ENCODE data around the gene HSPB6. TPM values are rescaled to one million over a fixed set of nuclear protein-coding genes. Genes with fewer than 3 reads are reported as not detected.
A peak's percentile ranks its signal among the peaks of the same experiment; 100 is the strongest.
"Not testable (repeated sequence)": the region's sequence is repeated elsewhere in the genome, so short reads cannot be mapped to it uniquely, and the experiment has no call there.

Gene HSPB6
- polyA plus RNA-seq, 2 donors = 12.5 to 18.3 TPM

DNA sequence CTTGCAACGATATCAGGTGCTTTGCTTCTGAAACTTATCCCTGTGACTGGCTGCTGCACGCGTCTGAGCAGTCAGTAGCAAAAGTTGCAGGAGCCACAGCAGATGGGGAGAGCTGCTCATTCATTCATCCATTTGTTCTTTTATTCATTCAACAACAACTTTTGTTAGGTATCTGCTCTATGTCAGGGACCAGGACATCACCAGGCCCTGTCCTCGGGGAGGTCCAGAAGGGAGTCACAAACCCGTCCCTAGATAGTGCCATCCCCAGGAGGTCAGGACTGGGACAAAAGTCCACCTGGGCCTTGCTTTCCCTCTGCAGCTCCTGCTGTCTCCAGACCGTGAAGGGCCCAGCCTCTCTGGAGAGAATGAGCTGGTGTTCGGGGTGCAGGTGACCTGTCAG, 21.1 kb upstream of the HSPB6 start:
- Histone ChIP-seq H3K4me1 (ENCODE audit: control insufficient read depth in 2 of 2, insufficient read depth in 2 of 2, low read length in 1 of 2) (peaks cover 0 to 7% of the 10 kb centered on the region in 2 donors), H3K27ac (ENCODE audit: low read depth in 2 of 2, low read length in 1 of 2) (no peak overlapping the region), H3K36me3 (ENCODE audit: control insufficient read depth in 2 of 2, insufficient read depth in 2 of 2, low read length in 1 of 2) (peaks cover 0 to 18% of the 10 kb centered on the region in 2 donors), H3K27me3 (ENCODE audit: control insufficient read depth in 1 of 2, insufficient read depth in 2 of 2, low read length in 2 of 2) (no peaks in the 10 kb centered on the region), H3K4me3 (ENCODE audit: low read depth in 1 of 2, low read length in 2 of 2) (no peak overlapping the region), H3K9me3 (ENCODE audit: control insufficient read depth in 2 of 2, insufficient read depth in 1 of 2, low read depth in 1 of 2, low read length in 1 of 2) (no peaks in the 10 kb centered on the region)
- 86 to 97% methylated on average over 7 of the region's 7 CpGs for WGBS, 2 donors

DNA sequence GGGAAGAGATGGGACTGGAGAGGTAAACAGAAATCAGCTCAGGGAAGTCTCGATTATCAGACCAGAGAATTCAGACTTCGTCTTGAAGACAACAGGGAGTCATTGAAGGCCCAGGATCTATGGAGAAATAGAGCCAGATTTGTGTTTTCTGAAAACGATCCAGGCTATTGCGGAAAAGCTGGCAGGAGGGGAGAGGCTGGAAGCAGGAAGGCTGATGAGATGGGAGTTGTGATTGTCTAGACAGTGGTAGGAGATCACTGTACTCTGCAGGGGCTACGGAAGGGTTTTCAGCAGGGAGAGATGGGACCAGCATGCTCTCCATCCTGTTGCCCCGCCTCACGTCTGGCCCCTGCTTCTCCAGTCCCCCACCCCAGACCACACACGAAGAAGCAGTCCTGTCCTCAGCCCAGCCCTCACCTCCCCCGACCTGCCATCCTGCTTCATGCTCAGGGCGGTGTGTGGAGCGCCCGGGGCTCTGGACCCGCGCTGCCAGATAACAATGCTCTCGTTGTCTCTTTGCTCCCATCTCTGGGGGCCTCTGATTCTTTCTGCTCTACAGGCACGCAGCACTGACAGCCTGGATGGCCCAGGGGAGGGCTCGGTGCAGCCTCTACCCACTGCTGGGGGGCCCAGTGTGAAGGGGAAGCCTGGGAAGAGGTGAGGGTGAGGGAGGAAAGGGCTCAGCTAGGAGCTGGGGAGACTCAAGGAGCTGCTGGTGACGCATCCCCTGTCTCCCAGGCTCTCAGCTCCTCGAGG, 20.4 kb upstream of the HSPB6 start:
- WGBS, 2 donors = 78% methylated on average over 19 of the region's 19 CpGs
- peaks cover 0 to 14% of the 10 kb centered on the region in 2 donors for H3K36me3 ChIP-seq (ENCODE audit: control insufficient read depth in 2 of 2, insufficient read depth in 2 of 2, low read length in 1 of 2)
- H3K27me3 ChIP-seq (ENCODE audit: control insufficient read depth in 1 of 2, insufficient read depth in 2 of 2, low read length in 2 of 2) = no peaks in the 10 kb centered on the region
- H3K9me3 ChIP-seq (ENCODE audit: control insufficient read depth in 2 of 2, insufficient read depth in 1 of 2, low read depth in 1 of 2, low read length in 1 of 2) = no peaks in the 10 kb centered on the region
- peaks cover 0 to 7% of the 10 kb centered on the region in 2 donors for H3K4me1 ChIP-seq (ENCODE audit: control insufficient read depth in 2 of 2, insufficient read depth in 2 of 2, low read length in 1 of 2)
- no peak overlapping the region for H3K4me3 ChIP-seq (ENCODE audit: low read depth in 1 of 2, low read length in 2 of 2)
- H3K27ac ChIP-seq (ENCODE audit: low read depth in 2 of 2, low read length in 1 of 2) = no peak overlapping the region

DNA sequence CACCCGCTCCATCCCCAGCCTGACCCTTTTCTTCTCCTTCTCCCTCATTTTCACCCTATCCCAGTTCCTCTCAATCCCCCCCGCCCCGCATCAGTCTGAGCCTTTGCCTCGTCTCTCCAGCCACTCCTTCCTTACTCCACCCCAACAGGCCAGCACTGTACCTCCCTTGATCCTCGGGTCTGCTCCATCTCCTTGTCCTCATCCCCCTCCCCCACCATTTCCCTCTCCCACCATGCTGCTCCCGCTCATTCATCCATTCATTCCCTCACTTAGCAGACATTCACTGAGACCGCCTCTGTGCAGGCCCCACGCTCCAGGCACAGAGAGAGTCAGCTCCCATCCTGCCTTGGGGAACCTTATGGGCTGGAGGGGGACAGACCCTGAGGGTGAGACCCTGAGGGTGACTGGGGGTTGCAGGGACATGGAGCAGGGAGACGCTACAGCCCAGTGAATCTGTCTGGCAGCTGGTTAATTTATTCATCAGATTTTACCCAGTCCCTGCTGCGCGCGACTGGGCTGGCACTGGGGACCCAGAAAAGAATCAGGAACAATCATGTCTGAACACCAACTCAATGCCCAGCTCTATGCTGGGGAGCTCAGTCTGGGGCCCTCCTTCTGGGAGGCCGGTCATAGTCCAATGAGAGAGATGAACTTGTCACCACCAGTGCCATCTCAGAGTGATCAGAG, 19.4 kb upstream of the HSPB6 start:
- Histone ChIP-seq H3K4me1 (ENCODE audit: control insufficient read depth in 2 of 2, insufficient read depth in 2 of 2, low read length in 1 of 2) (peaks cover 0 to 7% of the 10 kb centered on the region in 2 donors), H3K27ac (ENCODE audit: low read depth in 2 of 2, low read length in 1 of 2) (no peak overlapping the region), H3K9me3 (ENCODE audit: control insufficient read depth in 2 of 2, insufficient read depth in 1 of 2, low read depth in 1 of 2, low read length in 1 of 2) (no peaks in the 10 kb centered on the region), H3K36me3 (ENCODE audit: control insufficient read depth in 2 of 2, insufficient read depth in 2 of 2, low read length in 1 of 2) (peaks cover 0 to 11% of the 10 kb centered on the region in 2 donors), H3K4me3 (ENCODE audit: low read depth in 1 of 2, low read length in 2 of 2) (peak overlapping the region; percentile 70 to 87), H3K27me3 (ENCODE audit: control insufficient read depth in 1 of 2, insufficient read depth in 2 of 2, low read length in 2 of 2) (no peaks in the 10 kb centered on the region)
- WGBS, 2 donors = 54 to 61% methylated on average over 13 of the region's 13 CpGs

DNA sequence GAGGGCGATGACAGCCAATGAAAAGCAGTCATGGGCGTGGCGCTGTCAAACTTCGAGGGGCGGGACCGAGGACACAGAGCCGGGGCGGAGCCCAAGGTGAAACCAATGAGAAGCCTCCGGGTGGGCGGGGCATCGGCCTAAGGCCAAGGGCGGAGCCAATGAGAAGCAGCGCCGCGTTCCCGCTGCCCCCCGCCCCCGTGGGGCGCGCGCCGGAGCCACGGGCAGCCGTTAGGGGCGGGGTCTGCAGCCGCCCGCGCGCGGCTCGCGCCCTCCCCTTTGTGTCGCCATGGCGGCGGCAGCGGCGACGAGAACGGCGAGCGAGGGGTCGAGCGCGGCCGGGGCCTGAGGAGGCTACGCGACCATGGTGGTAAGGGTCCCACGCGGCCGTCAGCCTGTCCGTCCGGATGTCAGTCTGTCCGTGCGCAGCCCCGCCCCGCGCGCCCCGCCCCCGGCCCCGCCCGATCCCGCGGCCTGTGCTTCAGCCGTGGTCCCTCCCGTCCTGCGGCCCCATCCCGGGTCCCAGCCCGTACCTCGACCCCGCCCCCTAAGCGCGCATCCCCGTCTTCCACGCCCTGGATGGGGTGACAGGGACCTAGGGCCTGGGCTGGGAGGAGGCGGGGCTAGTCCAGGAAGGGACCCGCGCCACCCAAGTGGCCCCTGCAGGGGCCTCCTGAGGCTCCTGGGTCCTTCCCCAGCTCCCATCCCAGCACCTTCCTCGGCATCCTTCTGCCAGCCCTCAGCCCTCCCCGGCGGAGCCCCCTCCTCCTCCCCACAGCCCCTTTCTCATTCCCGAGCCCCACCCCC, 18.7 kb upstream of the HSPB6 start, which contains the start of gene ARHGAP33:
TSS of gene ARHGAP33 (plus strand) at position 267 of the 804 bp plus-strand sequence. CDS start at position 362, 95 bp downstream.
- H3K27ac ChIP-seq (ENCODE audit: low read depth in 2 of 2, low read length in 1 of 2) = peak within 1 kb of the TSS; percentile 20 to 28
- H3K4me1 ChIP-seq (ENCODE audit: control insufficient read depth in 2 of 2, insufficient read depth in 2 of 2, low read length in 1 of 2) = peaks cover 0 to 7% of the 10 kb centered on the region in 2 donors
- 1 to 2% methylated on average over 32 to 82 of the region's 82 CpGs for WGBS, 2 donors
- H3K4me3 ChIP-seq (ENCODE audit: low read depth in 1 of 2, low read length in 2 of 2) = peak within 1 kb of the TSS; percentile 70 to 87
- H3K27me3 ChIP-seq (ENCODE audit: control insufficient read depth in 1 of 2, insufficient read depth in 2 of 2, low read length in 2 of 2) = no peaks in the 10 kb centered on the region
- H3K9me3 ChIP-seq (ENCODE audit: control insufficient read depth in 2 of 2, insufficient read depth in 1 of 2, low read depth in 1 of 2, low read length in 1 of 2) = no peaks in the 10 kb centered on the region
- H3K36me3 ChIP-seq (ENCODE audit: control insufficient read depth in 2 of 2, insufficient read depth in 2 of 2, low read length in 1 of 2) = peaks cover 0 to 6% of the 10 kb centered on the region in 2 donors

DNA sequence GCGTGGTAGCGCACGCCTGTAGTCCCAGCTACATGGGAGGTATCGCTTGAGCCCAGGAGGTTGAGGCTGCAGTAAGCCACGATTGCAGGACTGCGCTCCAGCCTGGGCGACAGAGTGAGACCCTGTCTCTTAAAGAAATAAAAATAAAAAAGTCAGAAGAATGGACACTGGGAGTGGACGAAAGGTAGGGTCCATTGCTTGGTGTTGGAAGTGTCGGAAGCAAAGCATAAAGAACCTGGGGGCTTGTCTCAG, 18.1 kb upstream of the HSPB6 start:
- Histone ChIP-seq H3K9me3 (ENCODE audit: control insufficient read depth in 2 of 2, insufficient read depth in 1 of 2, low read depth in 1 of 2, low read length in 1 of 2) (no peaks in the 10 kb centered on the region), H3K27ac (ENCODE audit: low read depth in 2 of 2, low read length in 1 of 2) (no peak overlapping the region), H3K4me3 (ENCODE audit: low read depth in 1 of 2, low read length in 2 of 2) (peak overlapping the region; percentile 70 to 87), H3K36me3 (ENCODE audit: control insufficient read depth in 2 of 2, insufficient read depth in 2 of 2, low read length in 1 of 2) (peaks cover 0 to 2% of the 10 kb centered on the region in 2 donors), H3K4me1 (ENCODE audit: control insufficient read depth in 2 of 2, insufficient read depth in 2 of 2, low read length in 1 of 2) (peaks cover 0 to 7% of the 10 kb centered on the region in 2 donors), H3K27me3 (ENCODE audit: control insufficient read depth in 1 of 2, insufficient read depth in 2 of 2, low read length in 2 of 2) (no peaks in the 10 kb centered on the region)
- whole genome bisulfite sequencing, 2 donors = 11 to 32% methylated on average over 9 of the region's 9 CpGs

DNA sequence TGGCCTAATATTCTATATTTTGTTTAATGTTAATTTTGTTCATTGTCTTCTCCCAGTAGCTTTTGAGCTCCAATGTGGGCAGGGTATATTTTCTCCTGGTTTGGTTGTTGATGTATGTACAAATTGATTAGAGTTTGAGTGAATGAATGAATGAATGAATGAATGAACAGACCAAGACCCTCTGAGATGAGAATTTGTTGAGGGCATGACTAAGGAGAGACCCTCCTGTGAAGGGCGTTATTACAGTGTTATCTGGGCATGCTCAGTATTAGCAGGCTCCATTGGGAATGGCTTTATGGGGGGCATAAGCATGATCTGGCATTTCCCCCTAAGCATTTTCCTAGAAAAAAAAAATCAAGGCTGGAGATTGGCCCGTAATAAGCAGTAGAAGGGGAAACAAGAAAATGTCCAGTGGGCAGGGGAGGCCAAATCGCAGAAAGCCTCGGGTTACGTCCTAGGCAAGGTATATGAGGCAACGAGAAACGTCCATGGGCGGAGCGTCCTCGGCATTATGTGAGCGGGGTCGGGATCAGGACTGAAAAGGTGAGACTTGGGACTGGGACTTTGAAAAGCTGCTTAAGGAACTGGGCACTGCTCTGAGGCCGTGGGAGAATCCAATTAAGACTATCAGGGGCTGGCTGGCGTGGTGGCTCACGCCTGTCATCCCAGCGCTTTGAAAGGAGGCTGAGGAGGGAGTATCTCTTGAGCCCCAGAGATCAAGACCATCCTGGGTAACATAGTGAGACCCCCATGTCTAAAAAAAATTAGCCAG, 17.6 kb upstream of the HSPB6 start:
- H3K27ac ChIP-seq (ENCODE audit: low read depth in 2 of 2, low read length in 1 of 2) = no peak overlapping the region
- no peaks in the 10 kb centered on the region for H3K36me3 ChIP-seq (ENCODE audit: control insufficient read depth in 2 of 2, insufficient read depth in 2 of 2, low read length in 1 of 2)
- no peaks in the 10 kb centered on the region for H3K27me3 ChIP-seq (ENCODE audit: control insufficient read depth in 1 of 2, insufficient read depth in 2 of 2, low read length in 2 of 2)
- H3K4me3 ChIP-seq (ENCODE audit: low read depth in 1 of 2, low read length in 2 of 2) = peak overlapping the region in 1 of 2 donors; percentile 70
- H3K9me3 ChIP-seq (ENCODE audit: control insufficient read depth in 2 of 2, insufficient read depth in 1 of 2, low read depth in 1 of 2, low read length in 1 of 2) = no peaks in the 10 kb centered on the region
- H3K4me1 ChIP-seq (ENCODE audit: control insufficient read depth in 2 of 2, insufficient read depth in 2 of 2, low read length in 1 of 2) = peaks cover 0 to 7% of the 10 kb centered on the region in 2 donors
- 34 to 46% methylated on average over 16 of the region's 16 CpGs for WGBS, 2 donors

DNA sequence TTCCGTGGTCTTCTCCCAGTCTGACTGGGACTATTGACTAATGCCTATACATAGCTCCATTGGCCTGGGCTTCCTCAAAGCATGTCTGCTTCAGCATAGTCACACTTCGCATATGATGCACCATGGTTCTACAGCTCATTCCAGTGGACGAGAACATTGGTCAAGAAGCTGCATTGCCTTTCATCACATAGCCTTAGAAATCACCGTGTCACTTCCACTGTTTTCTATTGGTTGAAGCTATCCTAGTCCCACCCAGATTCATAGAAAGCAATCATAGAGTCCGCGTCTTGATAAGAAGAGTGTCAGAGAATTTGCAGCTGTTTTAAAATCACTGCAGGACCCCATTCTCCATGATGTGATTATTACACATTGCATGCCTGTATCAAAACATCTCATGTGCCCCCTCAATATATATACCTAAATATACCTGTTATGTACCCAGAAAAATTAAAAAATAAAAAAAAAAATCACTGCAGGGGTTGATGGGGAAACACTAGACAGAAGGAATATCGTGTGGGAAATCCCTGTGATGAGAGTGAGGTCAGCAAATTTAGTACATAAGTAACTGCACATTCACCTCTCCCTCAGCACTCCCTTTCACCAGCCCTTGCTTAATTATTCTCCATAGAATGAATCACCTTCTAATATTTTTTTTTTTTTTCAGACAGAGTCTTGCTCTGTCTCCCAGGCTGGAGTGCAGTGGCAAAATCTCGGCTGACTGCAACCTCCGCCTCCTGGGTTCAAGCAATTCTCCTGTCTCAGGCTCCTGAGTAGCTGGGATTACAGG, 16.4 kb upstream of the HSPB6 start:
- Histone ChIP-seq H3K36me3 (ENCODE audit: control insufficient read depth in 2 of 2, insufficient read depth in 2 of 2, low read length in 1 of 2) (peaks cover 0 to 3% of the 10 kb centered on the region in 2 donors), H3K27me3 (ENCODE audit: control insufficient read depth in 1 of 2, insufficient read depth in 2 of 2, low read length in 2 of 2) (no peaks in the 10 kb centered on the region), H3K4me3 (ENCODE audit: low read depth in 1 of 2, low read length in 2 of 2) (no peak overlapping the region), H3K4me1 (ENCODE audit: control insufficient read depth in 2 of 2, insufficient read depth in 2 of 2, low read length in 1 of 2) (peaks cover 0 to 7% of the 10 kb centered on the region in 2 donors), H3K9me3 (ENCODE audit: control insufficient read depth in 2 of 2, insufficient read depth in 1 of 2, low read depth in 1 of 2, low read length in 1 of 2) (no peaks in the 10 kb centered on the region), H3K27ac (ENCODE audit: low read depth in 2 of 2, low read length in 1 of 2) (no peak overlapping the region)
- 52 to 60% methylated on average over 9 of the region's 9 CpGs for WGBS, 2 donors

DNA sequence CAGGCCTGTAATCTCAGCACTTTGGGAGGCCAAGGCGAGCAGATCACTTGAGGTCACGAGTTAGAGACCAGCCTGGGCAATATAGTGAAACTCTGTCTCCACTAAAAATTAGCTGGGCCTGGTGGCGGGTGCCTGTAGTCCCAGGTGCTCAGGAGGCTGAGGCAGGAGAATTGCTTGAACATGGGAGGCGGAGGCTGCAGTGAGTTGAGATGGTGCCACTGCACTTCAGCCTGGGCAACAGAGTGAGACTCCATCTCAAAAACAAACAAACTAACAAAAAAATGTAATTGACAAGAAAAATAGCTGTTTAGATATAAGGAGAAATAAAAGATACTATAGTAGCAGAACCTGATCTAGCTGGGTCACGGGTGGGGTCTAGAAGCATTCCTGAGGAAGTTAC, 15.5 kb upstream of the HSPB6 start:
- H3K36me3 ChIP-seq (ENCODE audit: control insufficient read depth in 2 of 2, insufficient read depth in 2 of 2, low read length in 1 of 2); H3K27me3 ChIP-seq (ENCODE audit: control insufficient read depth in 1 of 2, insufficient read depth in 2 of 2, low read length in 2 of 2); H3K4me3 ChIP-seq (ENCODE audit: low read depth in 1 of 2, low read length in 2 of 2); H3K27ac ChIP-seq (ENCODE audit: low read depth in 2 of 2, low read length in 1 of 2); H3K4me1 ChIP-seq (ENCODE audit: control insufficient read depth in 2 of 2, insufficient read depth in 2 of 2, low read length in 1 of 2); H3K9me3 ChIP-seq (ENCODE audit: control insufficient read depth in 2 of 2, insufficient read depth in 1 of 2, low read depth in 1 of 2, low read length in 1 of 2): not testable (repeated sequence)
- WGBS, 2 donors = 92% methylated on average over 5 of the region's 5 CpGs

All from esophagus (tissue), 2 donors.